Endodermal cell (in vitro differentiated cells): Measurements from ENCODE around the gene MFSD8. TPM values are rescaled to one million over a fixed set of nuclear protein-coding genes. Genes with fewer than 3 reads are reported as not detected.

Source experiments
- DNase-seq: peaks from one replicate; pipeline ENCODE4 v3.0.0-alpha.2; 2017
- H3K27ac ChIP-seq: 2 replicates; pipeline ENCODE4 v1.5.1; 2013; ENCODE audit warnings: mild to moderate bottlenecking, low read depth, low read length, moderate library complexity
- H3K27me3 ChIP-seq: 2 replicates; pipeline ENCODE4 v1.6.1; 2013; ENCODE audit warnings: mild to moderate bottlenecking, low read length, moderate library complexity; ENCODE audit not compliant: insufficient read depth, control insufficient read depth, poor library complexity, severe bottlenecking
- H3K36me3 ChIP-seq: 2 replicates; pipeline ENCODE4 v1.7.0; 2013; ENCODE audit warnings: mild to moderate bottlenecking, low read length, moderate library complexity; ENCODE audit not compliant: control insufficient read depth, insufficient read depth
- H3K4me1 ChIP-seq: one replicate; pipeline ENCODE4 v1.7.0; 2013; ENCODE audit warnings: low read length; ENCODE audit not compliant: control insufficient read depth, insufficient read depth
- H3K4me3 ChIP-seq: 2 replicates; pipeline ENCODE4 v1.5.1; 2013; ENCODE audit warnings: mild to moderate bottlenecking, low read length, moderate library complexity
- H3K9ac ChIP-seq: 2 replicates; pipeline ENCODE4 v1.6.1; 2013; ENCODE audit warnings: mild to moderate bottlenecking, low read length, moderate library complexity; ENCODE audit not compliant: poor library complexity, severe bottlenecking; ENCODE audit errors: extremely low read depth
- H3K9me3 ChIP-seq: 2 replicates; pipeline ENCODE4 v1.6.1; 2013; ENCODE audit warnings: mild to moderate bottlenecking, low read length, moderate library complexity; ENCODE audit not compliant: control insufficient read depth
- H3K27ac Mint-ChIP-seq: 2 replicates; pipeline ENCODE4 v1.8.0; 2020; ENCODE audit warnings: mixed read lengths
- H3K27me3 Mint-ChIP-seq: 2 replicates; pipeline ENCODE4 v1.8.0; 2021; ENCODE audit warnings: mild to moderate bottlenecking, mixed read lengths; ENCODE audit not compliant: insufficient read depth
- H3K36me3 Mint-ChIP-seq: 2 replicates; pipeline ENCODE4 v1.8.0; 2020; ENCODE audit warnings: low read depth, mixed read lengths
- H3K4me1 Mint-ChIP-seq: 2 replicates; pipeline ENCODE4 v1.8.0; 2020; ENCODE audit warnings: mixed read lengths
- H3K4me3 Mint-ChIP-seq: 2 replicates; pipeline ENCODE4 v1.8.0; 2020; ENCODE audit warnings: mild to moderate bottlenecking, moderate library complexity, mixed read lengths
- H3K9me3 Mint-ChIP-seq: 2 replicates; pipeline ENCODE4 v1.8.0; 2020; ENCODE audit warnings: mild to moderate bottlenecking, mixed read lengths
- WGBS, 2 experiments: methylation state at CpG; one replicate each; pipeline versions ENCODE4 v1.1.5 to v1.1.7; 2013; ENCODE audit warnings: missing lambda C conversion rate in 2 of 2, mixed read lengths in 1 of 2; ENCODE audit not compliant: insufficient coverage in 1 of 2, insufficient read length in 1 of 2; 5-methylcytosine and 5-hydroxymethylcytosine counted together
- total RNA-seq, 2 donors: library from RNA; stranded (reverse); fragmentation: NEBNext Ultra II Directional in 1 of 2; extraction: Animal tissue kit (Norgen Biotek cat#: 25700) in 1 of 2; gene quantifications; 2 replicates in 1 of 2; 3 replicates in 1 of 2; pipeline ENCODE4 v1.2.1, GENCODE V29; 2021
- TF ChIP-seq, protein P1 (sequence below): fragments of 200-600 bp; sonication (generic); conservative IDR thresholded peaks from 2 replicates; pipeline ENCODE4 v1.5.0; 2021; ENCODE audit warnings: antibody characterized with exemption, mild to moderate bottlenecking

The MFSD8 gene
- total RNA-seq, 2 donors from 2014 or later, result 23.8 to 25.2 TPM

DNA sequence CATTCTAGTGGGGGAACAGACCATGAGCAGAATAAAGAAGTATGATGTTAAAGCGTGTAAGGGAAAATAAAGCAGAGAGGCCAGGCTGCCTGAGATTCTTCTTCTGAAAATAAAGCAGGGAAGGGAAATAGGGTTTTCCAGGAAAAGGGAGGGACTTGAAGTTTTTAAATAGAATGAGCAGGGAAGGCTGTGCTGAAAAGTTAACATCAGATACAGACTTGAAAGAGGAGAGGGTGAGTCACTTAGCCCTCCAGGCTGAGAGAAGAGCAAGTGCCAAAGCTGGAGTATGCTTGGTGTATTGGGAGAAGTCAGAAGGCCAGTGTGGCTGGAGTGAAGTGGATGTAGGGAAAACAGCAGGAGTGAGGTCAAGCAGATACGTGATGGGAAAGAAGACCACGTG lies 94.3 kb downstream of the MFSD8 start:
- H3K4me1 ChIP-seq, result no peaks in the 10 kb centered on the region
- no peaks in the 10 kb centered on the region for H3K9me3 Mint-ChIP-seq
- no peaks in the 10 kb centered on the region for H3K36me3 ChIP-seq
- H3K9me3 ChIP-seq, result no peaks in the 10 kb centered on the region
- DNase-seq, result no peak
- no peak overlapping the region for H3K9ac ChIP-seq
- no peaks in the 10 kb centered on the region for H3K4me1 Mint-ChIP-seq
- 72% methylated on average over 3 of the region's 3 CpGs for WGBS, 2 experiments
- H3K27me3 Mint-ChIP-seq, result no peaks in the 10 kb centered on the region
- no peak overlapping the region for H3K4me3 Mint-ChIP-seq
- TF ChIP-seq, protein P1, sequence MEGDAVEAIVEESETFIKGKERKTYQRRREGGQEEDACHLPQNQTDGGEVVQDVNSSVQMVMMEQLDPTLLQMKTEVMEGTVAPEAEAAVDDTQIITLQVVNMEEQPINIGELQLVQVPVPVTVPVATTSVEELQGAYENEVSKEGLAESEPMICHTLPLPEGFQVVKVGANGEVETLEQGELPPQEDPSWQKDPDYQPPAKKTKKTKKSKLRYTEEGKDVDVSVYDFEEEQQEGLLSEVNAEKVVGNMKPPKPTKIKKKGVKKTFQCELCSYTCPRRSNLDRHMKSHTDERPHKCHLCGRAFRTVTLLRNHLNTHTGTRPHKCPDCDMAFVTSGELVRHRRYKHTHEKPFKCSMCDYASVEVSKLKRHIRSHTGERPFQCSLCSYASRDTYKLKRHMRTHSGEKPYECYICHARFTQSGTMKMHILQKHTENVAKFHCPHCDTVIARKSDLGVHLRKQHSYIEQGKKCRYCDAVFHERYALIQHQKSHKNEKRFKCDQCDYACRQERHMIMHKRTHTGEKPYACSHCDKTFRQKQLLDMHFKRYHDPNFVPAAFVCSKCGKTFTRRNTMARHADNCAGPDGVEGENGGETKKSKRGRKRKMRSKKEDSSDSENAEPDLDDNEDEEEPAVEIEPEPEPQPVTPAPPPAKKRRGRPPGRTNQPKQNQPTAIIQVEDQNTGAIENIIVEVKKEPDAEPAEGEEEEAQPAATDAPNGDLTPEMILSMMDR, result no peak
- no peak overlapping the region for H3K27ac ChIP-seq
- peaks cover 8% of the 10 kb centered on the region for H3K36me3 Mint-ChIP-seq
- H3K27me3 ChIP-seq, result no peaks in the 10 kb centered on the region
- H3K27ac Mint-ChIP-seq, result no peak overlapping the region
- H3K4me3 ChIP-seq, result no peak overlapping the region

DNA sequence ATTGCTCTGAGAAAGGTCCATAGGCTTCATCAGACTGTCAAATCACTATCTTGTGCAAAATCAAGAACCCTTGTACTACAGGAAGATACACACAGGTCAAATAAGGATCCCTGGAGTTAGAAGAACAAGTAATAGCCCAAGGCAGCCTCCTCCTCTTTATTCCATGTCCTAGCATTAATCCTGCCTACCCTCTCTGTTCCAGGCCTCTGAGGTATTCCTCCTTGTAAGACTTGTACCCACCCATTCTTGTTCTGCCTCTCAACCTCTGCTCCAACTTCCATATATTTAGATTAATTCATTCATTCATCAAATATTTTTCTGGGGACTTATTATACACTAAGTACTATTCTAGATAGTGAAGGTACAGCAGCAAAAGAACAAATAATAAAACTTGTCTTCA lies 94.7 kb downstream of the MFSD8 start:
- Histone ChIP-seq H3K4me3 (no peak overlapping the region), H3K4me1 (no peaks in the 10 kb centered on the region), H3K27me3 (no peaks in the 10 kb centered on the region), H3K27ac (no peak overlapping the region), H3K9me3 (no peaks in the 10 kb centered on the region), H3K36me3 (no peaks in the 10 kb centered on the region), H3K9ac (no peak overlapping the region)
- no peaks in the 10 kb centered on the region for H3K27me3 Mint-ChIP-seq
- H3K27ac Mint-ChIP-seq, result no peak overlapping the region
- H3K4me1 Mint-ChIP-seq, result no peaks in the 10 kb centered on the region
- no peaks in the 10 kb centered on the region for H3K9me3 Mint-ChIP-seq
- peaks cover 6% of the 10 kb centered on the region for H3K36me3 Mint-ChIP-seq
- H3K4me3 Mint-ChIP-seq, result no peak overlapping the region
- no peak for DNase-seq
- TF ChIP-seq, protein P1, result no peak

DNA sequence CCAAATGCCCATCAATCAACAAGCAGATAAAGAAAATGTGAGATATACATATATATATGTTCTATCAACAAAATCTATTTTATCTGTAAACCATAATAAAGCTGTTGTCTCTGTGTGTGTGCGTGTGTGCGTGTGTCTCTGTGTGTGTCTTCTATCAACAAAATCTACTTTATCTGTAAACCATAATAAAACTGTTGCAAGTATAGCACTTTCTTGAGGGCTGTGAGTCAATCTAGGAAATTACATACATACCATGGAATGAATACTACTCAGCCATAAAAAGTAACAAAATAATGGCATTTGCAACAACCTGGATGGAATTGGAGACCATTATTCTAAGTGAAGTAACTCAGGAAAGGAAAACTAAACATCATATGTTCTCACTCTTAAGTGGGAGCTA lies 96.8 kb downstream of the MFSD8 start:
- Histone ChIP-seq H3K36me3 (no peaks in the 10 kb centered on the region), H3K4me3 (no peak overlapping the region), H3K27ac (no peak overlapping the region), H3K4me1 (no peaks in the 10 kb centered on the region), H3K27me3 (no peaks in the 10 kb centered on the region), H3K9me3 (no peaks in the 10 kb centered on the region), H3K9ac (no peak overlapping the region)
- H3K9me3 Mint-ChIP-seq, result peaks cover 3% of the 10 kb centered on the region
- no peaks in the 10 kb centered on the region for H3K4me1 Mint-ChIP-seq
- DNase-seq, result no peak
- H3K4me3 Mint-ChIP-seq, result no peak overlapping the region
- WGBS, 2 experiments, result 92% methylated on average over 2 of the region's 2 CpGs; no CpG with 5 or more reads in 1 of the 2 experiments
- peaks cover 5% of the 10 kb centered on the region for H3K36me3 Mint-ChIP-seq
- no peaks in the 10 kb centered on the region for H3K27me3 Mint-ChIP-seq
- TF ChIP-seq, protein P1, result no peak
- no peak overlapping the region for H3K27ac Mint-ChIP-seq

Other genes starting within 250 kb of the MFSD8 start
- gene SLC25A31, start 234.8 kb downstream of the MFSD8 start, total RNA-seq, result not detected
- 1 to 10 TPM; 2.0 to 6.2 TPM for gene HSPA4L, start 182.9 kb downstream of the MFSD8 start, total RNA-seq
- gene PLK4, start 84.3 kb downstream of the MFSD8 start, total RNA-seq, result 10 to 100 TPM; 28.7 to 31.3 TPM
- 10 to 100 TPM; 17.1 to 18.5 TPM for gene ABHD18, start 233 bp upstream of the MFSD8 start, total RNA-seq
- gene LARP1B, start 96.1 kb upstream of the MFSD8 start, total RNA-seq, result 10 to 100 TPM; 27.0 to 32.6 TPM